Tibial nerve (tissue), 3 donors: ENCODE results near the gene CKM.

Source experiments
- POLR2A ChIP-seq, 2 donors: fragments of 450-650 bp; IDR thresholded peaks; one replicate each; pipeline ENCODE4 v1.6.1; 2017; ENCODE audit warnings: antibody characterized with exemption in 2 of 2, mild to moderate bottlenecking in 2 of 2, moderate library complexity in 2 of 2
- TF ChIP-seq, protein P1 (sequence below), 5 experiments: fragments of 200-600 bp in 3 of 5; fragments of 450-650 bp in 2 of 5; sonication (generic) in 3 of 5; IDR thresholded peaks; one replicate each; pipeline ENCODE4 v1.5.1; 2016 to 2019; ENCODE audit warnings: antibody characterized with exemption in 5 of 5, mild to moderate bottlenecking in 3 of 5, moderate library complexity in 2 of 5

DNA sequence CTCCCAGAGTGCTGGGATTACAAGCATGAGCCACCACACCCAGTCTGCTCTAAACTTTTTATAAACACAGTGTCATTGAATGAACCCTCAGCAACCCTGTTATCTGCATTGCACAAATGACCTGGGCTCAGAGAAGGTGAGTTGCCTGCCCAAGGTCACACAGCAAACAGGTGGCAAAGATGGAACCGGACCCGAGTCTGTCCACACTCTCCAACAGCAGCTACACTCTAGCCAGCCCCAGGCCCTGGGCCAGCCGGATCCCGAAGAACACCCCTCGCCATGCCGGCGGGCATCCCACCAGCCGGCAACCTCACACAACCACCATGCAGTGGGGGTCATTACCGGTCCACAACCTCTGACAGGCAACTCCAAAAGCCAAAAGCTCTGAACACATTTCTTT, 33.2 kb upstream of the CKM start:
- TF ChIP-seq, protein P1, sequence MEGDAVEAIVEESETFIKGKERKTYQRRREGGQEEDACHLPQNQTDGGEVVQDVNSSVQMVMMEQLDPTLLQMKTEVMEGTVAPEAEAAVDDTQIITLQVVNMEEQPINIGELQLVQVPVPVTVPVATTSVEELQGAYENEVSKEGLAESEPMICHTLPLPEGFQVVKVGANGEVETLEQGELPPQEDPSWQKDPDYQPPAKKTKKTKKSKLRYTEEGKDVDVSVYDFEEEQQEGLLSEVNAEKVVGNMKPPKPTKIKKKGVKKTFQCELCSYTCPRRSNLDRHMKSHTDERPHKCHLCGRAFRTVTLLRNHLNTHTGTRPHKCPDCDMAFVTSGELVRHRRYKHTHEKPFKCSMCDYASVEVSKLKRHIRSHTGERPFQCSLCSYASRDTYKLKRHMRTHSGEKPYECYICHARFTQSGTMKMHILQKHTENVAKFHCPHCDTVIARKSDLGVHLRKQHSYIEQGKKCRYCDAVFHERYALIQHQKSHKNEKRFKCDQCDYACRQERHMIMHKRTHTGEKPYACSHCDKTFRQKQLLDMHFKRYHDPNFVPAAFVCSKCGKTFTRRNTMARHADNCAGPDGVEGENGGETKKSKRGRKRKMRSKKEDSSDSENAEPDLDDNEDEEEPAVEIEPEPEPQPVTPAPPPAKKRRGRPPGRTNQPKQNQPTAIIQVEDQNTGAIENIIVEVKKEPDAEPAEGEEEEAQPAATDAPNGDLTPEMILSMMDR (IDR thresholded peaks at IDR 0.05), result no peak
- no peak for TF ChIP-seq POLR2A (IDR thresholded peaks at IDR 0.05)
